Heart left ventricle (tissue), 16 donors: ENCODE results near the gene HDAC5. TPM values are rescaled to one million over a fixed set of nuclear protein-coding genes. Genes with fewer than 3 reads are reported as not detected.
"Not testable (repeated sequence)": the region's sequence is repeated elsewhere in the genome, so short reads cannot be mapped to it uniquely, and the experiment has no call there.

Experiments
- ATAC-seq, 4 donors: fragments of 200-7000 bp; cut with Tn5 transposase; one replicate each; pipeline ENCODE4 v1.9.1; 2020 to 2022; ENCODE audit warnings: moderate library complexity in 4 of 4, mild to moderate bottlenecking in 3 of 4, moderate number of reproducible peaks in 1 of 4
- DNase-seq, 5 donors: peaks; one replicate each; pipeline ENCODE4 v3.0.0-alpha.2; 2020
- H3K27ac ChIP-seq, 12 donors: fragments of 200-600 bp; sonication (generic) in 4 of 12; one replicate each; pipeline versions ENCODE4 v1.5.0 to v1.8.0; 2016 to 2022; ENCODE audit warnings: mild to moderate bottlenecking in 2 of 12
- H3K27me3 ChIP-seq, 9 donors: fragments of 200-600 bp; sonication (generic) in 2 of 9; one replicate each; pipeline versions ENCODE4 v1.5.1 to v1.8.0; 2016 to 2022; ENCODE audit warnings: mild to moderate bottlenecking in 3 of 9
- H3K36me3 ChIP-seq, 9 donors: fragments of 200-600 bp; sonication (generic) in 2 of 9; one replicate each; pipeline versions ENCODE4 v1.5.0 to v1.8.0; 2018 to 2022; ENCODE audit warnings: mild to moderate bottlenecking in 2 of 9
- H3K4me1 ChIP-seq, 12 donors: fragments of 200-600 bp; sonication (generic) in 4 of 12; one replicate each; pipeline versions ENCODE4 v1.5.0 to v1.8.0; 2016 to 2022; ENCODE audit warnings: mild to moderate bottlenecking in 3 of 12
- H3K4me3 ChIP-seq, 12 donors: fragments of 200-600 bp; sonication (generic) in 4 of 12; one replicate each; pipeline versions ENCODE4 v1.5.0 to v1.8.0; 2017 to 2022; ENCODE audit warnings: mild to moderate bottlenecking in 9 of 12, moderate library complexity in 4 of 12
- H3K9me3 ChIP-seq, 12 donors: fragments of 200-600 bp; sonication (generic) in 4 of 12; one replicate each; pipeline versions ENCODE4 v1.5.0 to v1.8.0; 2016 to 2022; ENCODE audit warnings: mild to moderate bottlenecking in 1 of 12
- POLR2A ChIP-seq, 2 donors: fragments of 450-650 bp; IDR thresholded peaks; one replicate each; pipeline ENCODE4 v1.6.1; 2017; ENCODE audit warnings: antibody characterized with exemption in 2 of 2, mild to moderate bottlenecking in 2 of 2, moderate library complexity in 2 of 2
- WGBS, 4 donors: extraction: QIAGEN DNeasy Blood & Tissue Kit in 2 of 4; methylation state at CpG; one replicate each; pipeline versions ENCODE4 v1.1.5 to v1.1.7; 2013 to 2018; 5-methylcytosine and 5-hydroxymethylcytosine counted together
- intact Hi-C, 10 donors: fragments of 100-400 bp; cut with DNase I; formaldehyde crosslinking; loops; one replicate each; pipeline versions ENCODE4 v1.11.1 to v1.14.2; 2022
- polyA plus RNA-seq, 2 donors: library from polyadenylated mRNA; stranded (reverse); fragments of 200-250 nt; gene quantifications; one replicate each; pipeline ENCODE4 v1.2.3, GENCODE V29; 2013
- total RNA-seq, 9 donors: library from RNA; depleted of rRNA in 2 of 9; stranded (reverse); fragments of >200 nt in 2 of 9; fragmentation: NEBNext Ultra II Directional in 3 of 9; extraction: Animal tissue kit (Norgen Biotek cat#: 25700) in 3 of 9; gene quantifications; one replicate each; pipeline versions ENCODE4 v1.1.0 to v1.2.4, GENCODE V29; 2016 to 2023
- TF ChIP-seq, protein P1 (sequence below), 12 donors: fragments of 200-600 bp; sonication (generic) in 4 of 12; IDR thresholded peaks; one replicate each; pipeline versions ENCODE4 v1.5.0 to v1.8.0; 2018 to 2022; ENCODE audit warnings: antibody characterized with exemption in 12 of 12, mild to moderate bottlenecking in 5 of 12
- donor health status: ischemic (EF 13 %, LVEDD 7.1; RV severe dilation, severe dysfunction).
- donor health status: healthy with polysubstance abuse.
- donor health status: DM: no; HTN: yes; CAD: no.
- donor health status: DM: no; HTN: no; CAD: no.
- donor health status: ischemic (EF 25% LVEDD 6.9; RV normal size, moderate dysfunction).
- donor health status: ischemic (EF 25% LVEDD 5.7; RV mildly dilated, moderate dysfunction).
- donor health status: healthy.
- donor health status: DM: yes; HTN: yes; CAD: no.
- donor health status: ischemic (EF 35%, LVEDD 5.7; RV mildly dilated, moderate dysfunction).
- donor health status: nonischemic (EF 11% LVEDD 7.7; RV severe dilation, severe dysfunction).
- donor health status: DM: yes; HTN: yes; CAD: no.
- donor health status: PGD.
- donor health status: ischemic (EF 29% LVEDD 5.4; RV normal size, mild dysfunction).
- donor health status: nonischemic (EF 23%, LVEDD 6.1; RV moderate dilation, normal function).

The HDAC5 gene
- total and polyA plus RNA-seq, 11 donors, result 54.6 to 283 (median 70.1) TPM

DNA sequence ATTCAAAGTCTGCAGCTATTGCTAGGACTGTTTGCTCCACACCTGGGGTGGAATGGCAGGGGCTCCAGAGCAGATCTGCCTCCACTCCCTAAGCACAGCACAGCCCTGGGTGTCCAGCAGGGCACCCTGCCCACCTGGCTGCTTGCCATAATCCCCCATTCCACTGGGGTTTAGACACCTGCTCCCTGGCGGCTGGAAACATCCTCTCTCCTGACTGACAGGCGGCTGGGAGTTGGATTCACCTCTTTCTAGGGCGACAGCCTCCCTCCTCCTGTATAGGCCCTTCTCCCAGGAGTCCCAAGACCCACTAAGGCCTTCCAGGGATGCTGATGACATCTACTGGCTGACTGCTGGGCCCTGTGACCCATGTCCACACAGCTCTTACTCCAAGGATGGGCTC lies 18.0 kb downstream of the HDAC5 start:
- Histone ChIP-seq H3K4me1 (peaks cover 15 to 95% (median 77%) of the 10 kb centered on the region in 12 donors), H3K27ac (peak overlapping the region in 2 of 12 donors; percentile 61 to 69), H3K36me3 (peaks cover 0 to 33% (median 4%) of the 10 kb centered on the region in 9 donors), H3K9me3 (no peaks in the 10 kb centered on the region), H3K27me3 (no peaks in the 10 kb centered on the region), H3K4me3 (no peak overlapping the region)
- WGBS, 4 donors, result 20 to 47% (median 40%) methylated on average over 3 of the region's 3 CpGs
- intact Hi-C loops, result no loop called here
- ATAC-seq (no peak), DNase-seq (no peak)
- TF ChIP-seq, protein P1, sequence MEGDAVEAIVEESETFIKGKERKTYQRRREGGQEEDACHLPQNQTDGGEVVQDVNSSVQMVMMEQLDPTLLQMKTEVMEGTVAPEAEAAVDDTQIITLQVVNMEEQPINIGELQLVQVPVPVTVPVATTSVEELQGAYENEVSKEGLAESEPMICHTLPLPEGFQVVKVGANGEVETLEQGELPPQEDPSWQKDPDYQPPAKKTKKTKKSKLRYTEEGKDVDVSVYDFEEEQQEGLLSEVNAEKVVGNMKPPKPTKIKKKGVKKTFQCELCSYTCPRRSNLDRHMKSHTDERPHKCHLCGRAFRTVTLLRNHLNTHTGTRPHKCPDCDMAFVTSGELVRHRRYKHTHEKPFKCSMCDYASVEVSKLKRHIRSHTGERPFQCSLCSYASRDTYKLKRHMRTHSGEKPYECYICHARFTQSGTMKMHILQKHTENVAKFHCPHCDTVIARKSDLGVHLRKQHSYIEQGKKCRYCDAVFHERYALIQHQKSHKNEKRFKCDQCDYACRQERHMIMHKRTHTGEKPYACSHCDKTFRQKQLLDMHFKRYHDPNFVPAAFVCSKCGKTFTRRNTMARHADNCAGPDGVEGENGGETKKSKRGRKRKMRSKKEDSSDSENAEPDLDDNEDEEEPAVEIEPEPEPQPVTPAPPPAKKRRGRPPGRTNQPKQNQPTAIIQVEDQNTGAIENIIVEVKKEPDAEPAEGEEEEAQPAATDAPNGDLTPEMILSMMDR (IDR thresholded peaks at IDR 0.05), result no peak

DNA sequence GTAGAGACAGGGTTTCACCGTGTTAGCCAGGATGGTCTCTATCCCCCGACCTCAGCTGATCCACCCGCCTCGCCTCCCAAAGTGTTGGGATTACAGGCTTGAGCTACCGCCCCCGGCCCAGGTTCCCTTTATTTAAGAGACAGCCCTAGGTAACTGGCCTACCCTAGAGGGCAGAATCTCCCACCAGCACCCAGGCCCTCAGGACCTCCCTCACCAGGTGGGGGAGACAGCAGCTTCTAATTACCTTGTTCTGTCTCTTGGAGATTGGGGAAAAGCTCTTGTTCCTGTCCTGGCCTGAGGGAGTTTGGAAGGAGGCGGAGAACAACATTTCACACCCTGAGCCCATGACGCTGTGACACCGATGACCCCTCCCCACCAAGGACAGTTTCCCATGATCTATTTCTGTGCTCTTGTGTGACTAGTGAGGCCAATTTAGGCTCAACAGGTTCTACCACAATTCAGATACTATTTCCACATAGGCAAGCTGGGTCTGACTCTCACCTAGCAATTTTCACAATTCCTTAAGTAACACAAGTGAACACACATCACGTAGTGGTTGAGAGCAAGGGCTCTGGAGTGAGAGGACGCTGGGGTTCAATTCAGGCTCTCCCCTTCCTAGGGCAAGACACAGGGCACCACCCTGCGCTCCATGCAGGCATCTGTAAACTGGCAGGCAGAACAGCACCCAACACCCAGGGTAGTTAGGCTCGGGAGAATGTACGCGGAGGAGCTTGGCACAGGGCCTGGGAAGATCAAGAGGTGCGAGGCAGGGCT lies 20.4 kb downstream of the HDAC5 start:
- no peaks in the 10 kb centered on the region for H3K27me3 ChIP-seq
- peak overlapping the region in 11 of 12 donors; percentile 10 to 80 (median 61) for H3K27ac ChIP-seq
- 63 to 69% (median 66%) methylated on average over 16 of the region's 16 CpGs for WGBS, 4 donors
- H3K9me3 ChIP-seq, result no peaks in the 10 kb centered on the region
- TF ChIP-seq, protein P1 (IDR thresholded peaks at IDR 0.05), result no peak
- TF ChIP-seq POLR2A (IDR thresholded peaks at IDR 0.05), result no peak
- intact Hi-C loops, result no loop called here
- H3K36me3 ChIP-seq, result peaks cover 0 to 40% (median 4%) of the 10 kb centered on the region in 9 donors
- DNase-seq, result peak in 3 of 5 donors; percentile 57 to 81 (median 64)
- H3K4me1 ChIP-seq, result peaks cover 2 to 94% (median 69%) of the 10 kb centered on the region in 12 donors
- ATAC-seq, result peak; percentile 44 to 71 (median 60)
- H3K4me3 ChIP-seq, result no peak overlapping the region

DNA sequence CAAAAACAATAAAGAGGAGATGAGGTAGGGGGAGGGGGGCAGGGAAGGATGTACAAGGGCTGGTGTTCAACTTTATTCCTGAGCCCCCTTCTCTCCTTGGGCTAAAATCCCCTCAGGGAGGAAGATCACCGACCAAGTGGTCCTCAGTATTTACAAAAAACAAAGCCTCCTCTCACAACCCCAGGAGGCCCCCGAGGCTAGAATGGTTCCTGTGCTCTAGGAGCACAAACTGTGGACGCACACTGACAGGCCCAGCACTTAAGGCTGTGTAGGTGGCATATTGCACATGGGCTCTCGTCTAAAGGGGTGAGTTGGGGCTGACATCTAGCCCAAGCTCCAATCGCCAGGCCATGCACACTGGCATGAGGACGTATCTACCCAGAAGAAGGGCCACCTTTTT lies 21.6 kb downstream of the HDAC5 start:
- H3K9me3 ChIP-seq, DNase-seq, H3K4me3 ChIP-seq, H3K27me3 ChIP-seq, ATAC-seq, intact Hi-C loops: not testable (repeated sequence)
- Histone ChIP-seq H3K36me3 (peaks cover 0 to 38% (median 4%) of the 10 kb centered on the region in 9 donors), H3K4me1 (peaks cover 5 to 94% (median 70%) of the 10 kb centered on the region in 12 donors), H3K27ac (peak overlapping the region in 1 of 12 donors; percentile 69)
- WGBS, 4 donors, result 74 to 82% (median 77%) methylated on average over 6 of the region's 6 CpGs

DNA sequence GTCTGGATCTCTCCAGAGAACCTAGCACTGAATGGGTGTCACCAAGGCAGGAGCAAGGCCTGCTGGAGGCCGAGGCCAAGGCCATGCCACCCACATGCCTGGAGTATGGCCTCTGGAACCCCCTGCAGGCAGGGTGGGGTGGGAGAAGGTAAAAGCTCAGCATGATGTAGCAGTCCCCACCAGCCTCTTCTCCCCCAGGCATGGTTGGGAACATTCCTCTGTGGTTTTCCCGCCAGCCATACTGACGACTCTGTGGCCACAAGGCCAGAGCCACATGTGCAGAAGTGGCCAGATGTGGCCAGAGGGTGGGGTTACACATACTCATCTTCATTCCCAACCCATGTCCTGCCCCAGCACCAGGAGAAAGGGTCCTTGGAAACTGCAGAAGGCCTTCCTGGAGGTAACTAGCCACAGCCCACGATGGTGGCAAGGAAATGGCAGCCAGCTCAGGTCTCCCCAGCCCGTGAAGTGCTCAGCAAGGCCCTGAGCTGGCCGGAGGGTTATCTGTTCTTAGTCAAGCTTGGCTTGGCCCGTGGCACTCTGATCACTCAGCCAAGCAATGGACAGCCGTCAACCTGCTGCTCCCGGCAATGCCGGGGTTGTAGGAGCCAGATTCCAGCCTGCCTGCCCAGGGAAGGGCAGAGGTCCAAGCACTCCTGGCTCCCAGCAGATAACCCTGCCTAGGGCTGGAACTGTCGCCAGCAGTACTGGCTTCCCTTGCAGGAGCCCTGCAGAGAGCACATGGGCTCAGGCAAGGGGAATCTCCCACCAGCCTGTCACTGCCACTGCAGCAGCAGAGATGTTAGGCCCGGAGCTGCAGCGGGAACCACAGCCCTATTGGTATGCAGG lies 26.1 kb downstream of the HDAC5 start:
- 32 to 47% (median 46%) methylated on average over 2 to 13 of the region's 13 CpGs for WGBS, 4 donors
- intact Hi-C loops, result loop anchor here in 2 of 10 donors (1.0 to 10.0 kb wide), 2 partner anchors 14 to 63 kb away; no protein-coding TSS in a partner anchor
- Histone ChIP-seq H3K36me3 (peaks cover 0 to 27% (median 13%) of the 10 kb centered on the region in 9 donors), H3K4me3 (no peak overlapping the region), H3K27ac (peak overlapping the region in 11 of 12 donors; percentile 83 to 98 (median 90)), H3K9me3 (no peaks in the 10 kb centered on the region), H3K27me3 (no peaks in the 10 kb centered on the region), H3K4me1 (peaks cover 5 to 78% (median 61%) of the 10 kb centered on the region in 12 donors)
- DNase-seq, result peak; percentile 79 to 91 (median 85)
- TF ChIP-seq POLR2A (IDR thresholded peaks at IDR 0.05), result no peak
- TF ChIP-seq, protein P1 (IDR thresholded peaks at IDR 0.05), result no peak
- peak; percentile 84 to 89 (median 86) for ATAC-seq
